Measurements from ENCODE around the gene CYTH1. TPM values are rescaled to one million over a fixed set of nuclear protein-coding genes. Genes with fewer than 3 reads are reported as not detected.

Gene CYTH1
- total RNA-seq, 1 experiment from 2014 or later = 20.0 TPM

DNA sequence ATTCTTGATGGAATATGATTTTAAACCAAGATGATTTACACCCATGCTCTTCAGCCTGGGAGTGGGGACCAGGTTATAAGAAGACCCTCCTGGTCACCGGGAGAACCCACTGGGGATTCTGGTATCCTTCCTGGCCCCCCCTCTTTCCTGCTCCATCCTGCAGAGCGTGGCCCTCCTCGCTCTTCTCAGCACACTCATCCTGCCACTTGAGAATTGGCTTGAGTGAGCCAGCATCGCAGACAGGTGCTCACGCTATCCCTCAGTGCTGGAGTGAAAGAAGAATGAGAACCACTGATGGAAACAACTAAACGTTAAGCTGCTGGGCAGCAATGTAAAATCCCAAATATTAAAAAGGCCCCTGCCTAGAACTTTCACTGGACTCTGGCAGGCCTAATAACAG lies 98.0 kb downstream of the CYTH1 start (continued):
- no peak for TF ChIP-seq ATF6 (CRISPR knock-in tag; IDR thresholded peaks at IDR 0.05)
- no peak for TF ChIP-seq FOXK1 (CRISPR knock-in tag; IDR thresholded peaks at IDR 0.05)
- no peak for TF ChIP-seq NFE2L1 (CRISPR knock-in tag; IDR thresholded peaks at IDR 0.05)
- no peak for TF ChIP-seq HMGA2 (CRISPR knock-in tag; IDR thresholded peaks at IDR 0.05)
- no peak for TF ChIP-seq CREM (CRISPR knock-in tag; IDR thresholded peaks at IDR 0.05)
- TF ChIP-seq, protein P1, sequence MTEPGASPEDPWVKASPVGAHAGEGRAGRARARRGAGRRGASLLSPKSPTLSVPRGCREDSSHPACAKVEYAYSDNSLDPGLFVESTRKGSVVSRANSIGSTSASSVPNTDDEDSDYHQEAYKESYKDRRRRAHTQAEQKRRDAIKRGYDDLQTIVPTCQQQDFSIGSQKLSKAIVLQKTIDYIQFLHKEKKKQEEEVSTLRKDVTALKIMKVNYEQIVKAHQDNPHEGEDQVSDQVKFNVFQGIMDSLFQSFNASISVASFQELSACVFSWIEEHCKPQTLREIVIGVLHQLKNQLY (CRISPR knock-in tag; IDR thresholded peaks at IDR 0.05) = no peak
- no peak for TF ChIP-seq JAZF1 (CRISPR knock-in tag; IDR thresholded peaks at IDR 0.05)
- no peak for TF ChIP-seq GABPB1 (CRISPR knock-in tag; IDR thresholded peaks at IDR 0.05)
- TF ChIP-seq ZNF121 (CRISPR knock-in tag; IDR thresholded peaks at IDR 0.05) = no peak
- TF ChIP-seq ATF2 (CRISPR knock-in tag; IDR thresholded peaks at IDR 0.05; ENCODE audit: borderline replicate concordance, low read depth) = no peak
- no peak for TF ChIP-seq TEAD1 (CRISPR knock-in tag; IDR thresholded peaks at IDR 0.05)

GRCh38 chr17:78683408-78683961 lies 98.6 kb downstream of the CYTH1 start:
- ATAC-seq (no peak), DNase-seq (ENCODE audit: low spot score) (no peak)
- CTCF ChIA-PET = interaction anchor here (0.9 to 1.6 kb wide), 2 partner anchors 124 to 187 kb away, joined by 4 to 5 read pairs; no protein-coding TSS in a partner anchor
- TF ChIP-seq ATF3 (CRISPR knock-in tag; conservative IDR thresholded peaks at IDR 0.05) (no peak), FOXP4 (CRISPR knock-in tag; IDR thresholded peaks at IDR 0.05) (no peak), FOXP1 (CRISPR knock-in tag; IDR thresholded peaks at IDR 0.05; ENCODE audit: borderline replicate concordance) (no peak)
- POLR2A ChIA-PET = no interaction called here
- H3K36me3 Mint-ChIP-seq = peaks cover 23% of the 10 kb centered on the region
- no peaks in the 10 kb centered on the region for H3K27me3 Mint-ChIP-seq (ENCODE audit: low read depth)
- no peak overlapping the region for H3K27ac Mint-ChIP-seq
- no peak overlapping the region for H3K4me3 Mint-ChIP-seq
- H3K4me1 Mint-ChIP-seq = peaks cover 20% of the 10 kb centered on the region
- no peaks in the 10 kb centered on the region for H3K9me3 Mint-ChIP-seq

DNA sequence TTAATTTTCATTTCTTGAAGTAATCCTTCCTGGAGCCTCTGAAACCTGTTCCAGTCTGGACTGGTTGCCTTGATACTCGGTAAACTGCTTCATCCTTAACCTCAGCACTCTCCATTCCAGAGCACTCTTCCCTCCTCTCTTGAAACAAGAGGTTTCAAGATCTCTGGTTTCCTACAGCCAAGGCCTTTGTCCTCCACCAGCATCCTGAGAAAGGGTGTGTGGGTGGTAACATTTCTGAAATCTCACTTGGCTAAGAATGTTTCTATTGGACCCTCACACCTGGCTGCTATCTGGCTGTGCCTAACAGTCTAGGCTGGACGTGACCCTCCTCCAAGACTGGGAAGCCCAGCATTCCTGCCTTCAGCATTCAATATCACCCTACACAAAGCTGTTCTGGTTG lies 99.7 kb downstream of the CYTH1 start:
- DNase-seq (ENCODE audit: low spot score) (no peak), ATAC-seq (no peak)
- no peaks in the 10 kb centered on the region for H3K9me3 Mint-ChIP-seq
- TF ChIP-seq PRRX2 (CRISPR knock-in tag; IDR thresholded peaks at IDR 0.05) = no peak
- TF ChIP-seq ZMAT4 (CRISPR knock-in tag; IDR thresholded peaks at IDR 0.05) = no peak
- TF ChIP-seq NFYB (CRISPR knock-in tag; conservative IDR thresholded peaks at IDR 0.05; ENCODE audit: low read depth) = no peak
- TF ChIP-seq, protein P2, sequence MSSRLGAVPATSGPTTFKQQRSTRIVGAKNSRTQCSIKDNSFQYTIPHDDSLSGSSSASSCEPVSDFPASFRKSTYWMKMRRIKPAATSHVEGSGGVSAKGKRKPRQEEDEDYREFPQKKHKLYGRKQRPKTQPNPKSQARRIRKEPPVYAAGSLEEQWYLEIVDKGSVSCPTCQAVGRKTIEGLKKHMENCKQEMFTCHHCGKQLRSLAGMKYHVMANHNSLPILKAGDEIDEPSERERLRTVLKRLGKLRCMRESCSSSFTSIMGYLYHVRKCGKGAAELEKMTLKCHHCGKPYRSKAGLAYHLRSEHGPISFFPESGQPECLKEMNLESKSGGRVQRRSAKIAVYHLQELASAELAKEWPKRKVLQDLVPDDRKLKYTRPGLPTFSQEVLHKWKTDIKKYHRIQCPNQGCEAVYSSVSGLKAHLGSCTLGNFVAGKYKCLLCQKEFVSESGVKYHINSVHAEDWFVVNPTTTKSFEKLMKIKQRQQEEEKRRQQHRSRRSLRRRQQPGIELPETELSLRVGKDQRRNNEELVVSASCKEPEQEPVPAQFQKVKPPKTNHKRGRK (CRISPR knock-in tag; IDR thresholded peaks at IDR 0.05; ENCODE audit: borderline replicate concordance) = no peak
- no peak for TF ChIP-seq NR1H2 (CRISPR knock-in tag; IDR thresholded peaks at IDR 0.05)
- ChIA-PET POLR2A (no interaction called here), CTCF (interaction anchor here (1.6 kb wide), 1 partner anchor 186 kb away, joined by 5 read pairs; no protein-coding TSS in a partner anchor)
- H3K4me3 Mint-ChIP-seq = no peak overlapping the region
- H3K4me1 Mint-ChIP-seq = peaks cover 19% of the 10 kb centered on the region
- peaks cover 12% of the 10 kb centered on the region for H3K36me3 Mint-ChIP-seq
- no peak overlapping the region; the same call in 1 of the 2 replicates for H3K27ac Mint-ChIP-seq
- no peaks in the 10 kb centered on the region for H3K27me3 Mint-ChIP-seq (ENCODE audit: low read depth)

All from WTC11 (cell line).